GM23338 (cell line): Measurements from ENCODE around the gene LYST. TPM values are rescaled to one million over a fixed set of nuclear protein-coding genes. Genes with fewer than 3 reads are reported as not detected.

ENCODE experiments used
- ATAC-seq: fragments of 200-7000 bp; cut with Tn5 transposase; 3 replicates; pipeline ENCODE4 v1.9.1; 2020
- DNase-seq: peaks from one replicate; pipeline ENCODE4 v3.0.0-alpha.2; 2015; ENCODE audit warnings: low spot score
- H2AFZ ChIP-seq: fragments of 200-600 bp; sonication (generic); 2 replicates; pipeline ENCODE4 v1.8.0; 2016; ENCODE audit warnings: antibody characterized with exemption, mild to moderate bottlenecking, moderate library complexity
- H3F3A ChIP-seq: fragments of 200-600 bp; sonication (generic); replicated peaks from 2 replicates; pipeline ENCODE4 v1.8.0; 2017; ENCODE audit warnings: antibody characterized with exemption, mixed run types, low read depth
- H3K27ac ChIP-seq: fragments of 200-600 bp; sonication (generic); 2 replicates; pipeline ENCODE4 v1.6.1; 2016; ENCODE audit warnings: low read depth
- H3K27me3 ChIP-seq: fragments of 200-600 bp; sonication (generic); 2 replicates; pipeline ENCODE4 v1.8.0; 2016; ENCODE audit warnings: mild to moderate bottlenecking, mixed run types, moderate library complexity; ENCODE audit not compliant: insufficient read depth
- H3K36me3 ChIP-seq: fragments of 200-600 bp; sonication (generic); 2 replicates; pipeline ENCODE4 v1.8.0; 2016; ENCODE audit warnings: mild to moderate bottlenecking; ENCODE audit not compliant: insufficient read depth
- H3K4me1 ChIP-seq: fragments of 200-600 bp; sonication (generic); 2 replicates; pipeline ENCODE4 v1.8.0; 2016; ENCODE audit warnings: mild to moderate bottlenecking, moderate library complexity; ENCODE audit not compliant: insufficient read depth
- H3K4me2 ChIP-seq: fragments of 200-600 bp; sonication (generic); 2 replicates; pipeline ENCODE4 v1.7.1; 2017; ENCODE audit warnings: mixed run types
- H3K4me3 ChIP-seq: fragments of 200-600 bp; sonication (generic); 2 replicates; pipeline ENCODE4 v1.6.1; 2016; ENCODE audit warnings: mixed run types
- H3K79me2 ChIP-seq: fragments of 200-600 bp; sonication (generic); replicated peaks from 2 replicates; pipeline ENCODE4 v1.8.0; 2017; ENCODE audit warnings: mild to moderate bottlenecking; ENCODE audit not compliant: insufficient read depth
- H3K9me2 ChIP-seq: fragments of 200-600 bp; sonication (generic); 2 replicates; pipeline ENCODE4 v1.8.0; 2017; ENCODE audit not compliant: insufficient read depth
- H4K20me1 ChIP-seq: fragments of 200-600 bp; sonication (generic); replicated peaks from 2 replicates; pipeline ENCODE4 v1.8.0; 2017; ENCODE audit warnings: mild to moderate bottlenecking; ENCODE audit not compliant: insufficient read depth
- H3K27ac Mint-ChIP-seq: 2 replicates; pipeline ENCODE4 v1.8.0; 2020; ENCODE audit warnings: inconsistent platforms, mild to moderate bottlenecking, moderate library complexity, mixed read lengths
- H3K27me3 Mint-ChIP-seq: 3 replicates; pipeline ENCODE4 v1.8.0; 2022; ENCODE audit warnings: low read depth, mild to moderate bottlenecking, moderate library complexity, mixed read lengths, inconsistent platforms; ENCODE audit not compliant: insufficient read depth, poor library complexity
- H3K36me3 Mint-ChIP-seq: 3 replicates; pipeline ENCODE4 v1.8.0; 2021; ENCODE audit warnings: low read depth, mild to moderate bottlenecking, inconsistent platforms, moderate library complexity, mixed read lengths
- H3K4me1 Mint-ChIP-seq: 3 replicates; pipeline ENCODE4 v1.8.0; 2020; ENCODE audit warnings: mild to moderate bottlenecking, inconsistent platforms, mixed read lengths
- H3K4me3 Mint-ChIP-seq: 3 replicates; pipeline ENCODE4 v1.8.0; 2021; ENCODE audit warnings: moderate library complexity, mild to moderate bottlenecking, inconsistent platforms, mixed read lengths
- H3K9me3 Mint-ChIP-seq: 3 replicates; pipeline ENCODE4 v1.8.0; 2020; ENCODE audit warnings: moderate library complexity, mild to moderate bottlenecking, inconsistent platforms, mixed read lengths
- CREB1 ChIP-seq: fragments of 250-450 bp; sonication (Bioruptor Pico); IDR thresholded peaks from 2 replicates; pipeline ENCODE4 v1.5.0; 2020; ENCODE audit warnings: low read depth, mild to moderate bottlenecking, moderate library complexity
- CTCF ChIP-seq, 2 experiments: fragments of 200-600 bp in 1 of 2; sonication (generic) in 1 of 2; conservative IDR thresholded peaks; 2 replicates each; pipeline versions ENCODE4 v1.5.1 to v1.6.1; 2016 to 2017; ENCODE audit warnings: antibody characterized with exemption in 2 of 2, low read depth in 2 of 2, mild to moderate bottlenecking in 2 of 2, moderate library complexity in 1 of 2
- ETS1 ChIP-seq: IDR thresholded peaks from 2 replicates; pipeline ENCODE4 v1.6.1; 2016; ENCODE audit warnings: antibody characterized with exemption
- EZH2 ChIP-seq: fragments of 200-600 bp; sonication (generic); IDR thresholded peaks from one replicate; pipeline ENCODE4 v1.8.0; 2017; ENCODE audit warnings: antibody characterized with exemption, mild to moderate bottlenecking, low read depth; ENCODE audit not compliant: unreplicated experiment
- EZH2phosphoT487 ChIP-seq: fragments of 200-600 bp; sonication (generic); IDR thresholded peaks from one replicate; pipeline ENCODE4 v1.8.1; 2018; ENCODE audit warnings: antibody characterized with exemption; ENCODE audit not compliant: unreplicated experiment
- JUNB ChIP-seq: IDR thresholded peaks from one replicate; pipeline ENCODE4 v1.6.1; 2016; ENCODE audit warnings: antibody characterized with exemption; ENCODE audit not compliant: unreplicated experiment
- NANOG ChIP-seq: IDR thresholded peaks from 2 replicates; pipeline ENCODE4 v1.6.1; 2016; ENCODE audit warnings: antibody characterized with exemption, borderline replicate concordance
- POLR2AphosphoS5 ChIP-seq: IDR thresholded peaks from 2 replicates; pipeline ENCODE4 v1.6.1; 2016; ENCODE audit warnings: antibody characterized with exemption, low read depth
- STAT1 ChIP-seq: IDR thresholded peaks from one replicate; pipeline ENCODE4 v1.6.1; 2016; ENCODE audit warnings: antibody characterized with exemption; ENCODE audit not compliant: unreplicated experiment
- ZNF114 ChIP-seq: fragments of 250-450 bp; sonication (Bioruptor Pico); IDR thresholded peaks from 2 replicates; pipeline ENCODE4 v1.5.0; 2020; ENCODE audit warnings: mild to moderate bottlenecking, moderate library complexity
- ZNF331 ChIP-seq: fragments of 250-450 bp; sonication (Bioruptor Pico); IDR thresholded peaks from 2 replicates; pipeline ENCODE4 v1.5.0; 2020; ENCODE audit warnings: low read depth, mild to moderate bottlenecking, moderate library complexity
- ZNF462 ChIP-seq: fragments of 250-450 bp; sonication (Bioruptor Pico); IDR thresholded peaks from 2 replicates; pipeline ENCODE4 v1.5.0; 2020; ENCODE audit warnings: mild to moderate bottlenecking, moderate library complexity
- polyA plus RNA-seq: library from polyadenylated mRNA; unstranded; fragments of >200 nt; fragmentation: Nextera tagmentation; extraction: Ambion mirVana; gene quantifications from 2 replicates; pipeline ENCODE4 v1.2.1, GENCODE V29; 2016
- total RNA-seq: library from RNA; depleted of rRNA; stranded (reverse); fragments of >200 nt; shearing (Covaris generic); gene quantifications from 2 replicates; pipeline ENCODE4 v1.2.3, GENCODE V29; 2014
- TF ChIP-seq, protein P1 (sequence below): IDR thresholded peaks from one replicate; pipeline ENCODE4 v1.6.1; 2018; ENCODE audit warnings: antibody characterized with exemption; ENCODE audit not compliant: unreplicated experiment

Gene LYST
- total and polyA plus RNA-seq, 2 experiments from 2014 or later = 0.21 to 1.0 TPM

GRCh38 chr1:235613602-235614001 lies 253.1 kb downstream of the LYST start:
- no peaks in the 10 kb centered on the region for H3K9me3 Mint-ChIP-seq
- Histone ChIP-seq H3K4me2 (no peak overlapping the region), H4K20me1 (0 out of 2 replicates have a peak, but pooled peaks cover 7% of the 10 kb centered on the region), H3K79me2 (no peaks in the 10 kb centered on the region), H3F3A (no peaks in the 10 kb centered on the region), H3K4me1 (no peaks in the 10 kb centered on the region), H3K9me2 (no peaks in the 10 kb centered on the region), H2AFZ (no peak overlapping the region), H3K27ac (no peak overlapping the region), H3K36me3 (no peaks in the 10 kb centered on the region), H3K4me3 (no peak overlapping the region), H3K27me3 (no peaks in the 10 kb centered on the region)
- no peak overlapping the region for H3K4me3 Mint-ChIP-seq
- peaks cover 7% of the 10 kb centered on the region; the same call in 2 of the 3 replicates for H3K4me1 Mint-ChIP-seq
- H3K27me3 Mint-ChIP-seq = peaks cover 2% of the 10 kb centered on the region
- H3K27ac Mint-ChIP-seq = no peak overlapping the region
- TF ChIP-seq ETS1 = no peak
- TF ChIP-seq EZH2phosphoT487 = no peak
- no peak for TF ChIP-seq ZNF114 (CRISPR knock-in tag)
- no peak for TF ChIP-seq ZNF331 (CRISPR knock-in tag)
- TF ChIP-seq CREB1 (CRISPR knock-in tag) = no peak
- no peak for TF ChIP-seq ZNF462
- no peak for TF ChIP-seq NANOG
- TF ChIP-seq POLR2AphosphoS5 = no peak
- TF ChIP-seq STAT1 = no peak
- TF ChIP-seq, protein P1, sequence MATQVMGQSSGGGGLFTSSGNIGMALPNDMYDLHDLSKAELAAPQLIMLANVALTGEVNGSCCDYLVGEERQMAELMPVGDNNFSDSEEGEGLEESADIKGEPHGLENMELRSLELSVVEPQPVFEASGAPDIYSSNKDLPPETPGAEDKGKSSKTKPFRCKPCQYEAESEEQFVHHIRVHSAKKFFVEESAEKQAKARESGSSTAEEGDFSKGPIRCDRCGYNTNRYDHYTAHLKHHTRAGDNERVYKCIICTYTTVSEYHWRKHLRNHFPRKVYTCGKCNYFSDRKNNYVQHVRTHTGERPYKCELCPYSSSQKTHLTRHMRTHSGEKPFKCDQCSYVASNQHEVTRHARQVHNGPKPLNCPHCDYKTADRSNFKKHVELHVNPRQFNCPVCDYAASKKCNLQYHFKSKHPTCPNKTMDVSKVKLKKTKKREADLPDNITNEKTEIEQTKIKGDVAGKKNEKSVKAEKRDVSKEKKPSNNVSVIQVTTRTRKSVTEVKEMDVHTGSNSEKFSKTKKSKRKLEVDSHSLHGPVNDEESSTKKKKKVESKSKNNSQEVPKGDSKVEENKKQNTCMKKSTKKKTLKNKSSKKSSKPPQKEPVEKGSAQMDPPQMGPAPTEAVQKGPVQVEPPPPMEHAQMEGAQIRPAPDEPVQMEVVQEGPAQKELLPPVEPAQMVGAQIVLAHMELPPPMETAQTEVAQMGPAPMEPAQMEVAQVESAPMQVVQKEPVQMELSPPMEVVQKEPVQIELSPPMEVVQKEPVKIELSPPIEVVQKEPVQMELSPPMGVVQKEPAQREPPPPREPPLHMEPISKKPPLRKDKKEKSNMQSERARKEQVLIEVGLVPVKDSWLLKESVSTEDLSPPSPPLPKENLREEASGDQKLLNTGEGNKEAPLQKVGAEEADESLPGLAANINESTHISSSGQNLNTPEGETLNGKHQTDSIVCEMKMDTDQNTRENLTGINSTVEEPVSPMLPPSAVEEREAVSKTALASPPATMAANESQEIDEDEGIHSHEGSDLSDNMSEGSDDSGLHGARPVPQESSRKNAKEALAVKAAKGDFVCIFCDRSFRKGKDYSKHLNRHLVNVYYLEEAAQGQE = no peak
- TF ChIP-seq JUNB = no peak
- no peak for TF ChIP-seq CTCF (conservative IDR thresholded peaks at IDR 0.05; ENCODE audit: low read depth in 2 of 2)
- TF ChIP-seq EZH2 = no peak
- H3K36me3 Mint-ChIP-seq = peaks cover 6% of the 10 kb centered on the region
- no peak for ATAC-seq
- DNase-seq = no peak
